ENCODE measurements around the gene OTUB1.
"Not testable (repeated sequence)": the region's sequence is repeated elsewhere in the genome, so short reads cannot be mapped to it uniquely, and the experiment has no call there.

OTUB1 gene

GRCh38 chr11:64039012-64039665 lies 52.9 kb downstream of the OTUB1 start:
- H3K27ac ChIP-seq: no peak overlapping the region
- no peak for DNase-seq (ENCODE audit: low read depth, low spot score)

GRCh38 chr11:64040684-64041322 lies 54.6 kb downstream of the OTUB1 start:
- DNase-seq (ENCODE audit: low read depth, low spot score): no peak
- H3K27ac ChIP-seq: no peak overlapping the region

GRCh38 chr11:64041846-64042245 lies 55.6 kb downstream of the OTUB1 start:
- no peak overlapping the region for H3K27ac ChIP-seq
- DNase-seq (ENCODE audit: low read depth, low spot score): no peak

GRCh38 chr11:64042301-64042700 lies 56.1 kb downstream of the OTUB1 start:
- no peak for DNase-seq (ENCODE audit: low read depth, low spot score)
- no peak overlapping the region for H3K27ac ChIP-seq

- no peak overlapping the region for H3K27ac ChIP-seq
- no peak for DNase-seq (ENCODE audit: low read depth, low spot score)
Measured at GRCh38 chr11:64043545-64043944, 57.3 kb downstream of the OTUB1 start.

GRCh38 chr11:64044730-64045393 lies 58.6 kb downstream of the OTUB1 start:
- H3K27ac ChIP-seq: no peak overlapping the region
- DNase-seq (ENCODE audit: low read depth, low spot score): no peak

- no peak overlapping the region for H3K27ac ChIP-seq
- DNase-seq (ENCODE audit: low read depth, low spot score): no peak
Measured at GRCh38 chr11:64045700-64046099, 59.5 kb downstream of the OTUB1 start.

GRCh38 chr11:64047373-64047772 lies 61.1 kb downstream of the OTUB1 start:
- not testable (repeated sequence) for H3K27ac ChIP-seq; DNase-seq (ENCODE audit: low read depth, low spot score)
